Endothelial cell of umbilical vein (primary cell): Measurements from ENCODE around the gene OMA1. TPM values are rescaled to one million over a fixed set of nuclear protein-coding genes. Genes with fewer than 3 reads are reported as not detected.

ENCODE experiments used
- BruUV-seq: library from RNA; stranded (reverse); fragments of 400-500 nt; replicated peaks from 2 replicates; lab custom pipeline; 2021; lab: Mats Ljungman, UMichigan
- CTCF ChIA-PET: fragments of 300-600, 350-600 bp; sonication (Branson Sonifier 250); formaldehyde crosslinking; loops from one replicate; lab custom pipeline; 2021; ENCODE audit warnings: antibody characterized with exemption, inconsistent platforms; lab: Charles Lee
- POLR2A ChIA-PET: fragments of 300-600, 350-600 bp; sonication (Branson Sonifier 250); formaldehyde crosslinking; loops from one replicate; lab custom pipeline; 2021; ENCODE audit warnings: antibody characterized with exemption, inconsistent platforms; lab: Charles Lee
- DNase-seq: peaks from one replicate; pipeline ENCODE4 v3.0.0-alpha.2; 2011; ENCODE audit warnings: low read depth, low spot score
- FAIRE-seq: peaks from 2 replicates; lab custom pipeline; 2011; peaks lifted over from hg19 to GRCh38; lab: Jason Lieb, UNC
- H2AFZ ChIP-seq: 2 replicates; pipeline ENCODE4 v1.6.0; 2012; ENCODE audit warnings: low read depth, low read length, control low read depth, inconsistent platforms
- H3K27ac ChIP-seq: 2 replicates; pipeline ENCODE4 v1.5.1; 2011; ENCODE audit warnings: low read depth, mild to moderate bottlenecking, control low read depth, low read length, moderate library complexity; ENCODE audit not compliant: insufficient read depth
- H3K27me3 ChIP-seq, 2 experiments: 2 replicates each; pipeline versions ENCODE4 v1.6.0 to v1.6.1; 2011; ENCODE audit warnings: low read length in 2 of 2, mixed read lengths in 1 of 2; ENCODE audit not compliant: control insufficient read depth in 2 of 2, insufficient read depth in 2 of 2
- H3K36me3 ChIP-seq, 2 experiments: 2 replicates in 1 of 2; 3 replicates in 1 of 2; pipeline ENCODE4 v1.5.1; 2011; ENCODE audit warnings: low read length in 2 of 2, mild to moderate bottlenecking in 1 of 2, moderate library complexity in 1 of 2; ENCODE audit not compliant: control insufficient read depth in 2 of 2, insufficient read depth in 2 of 2; ENCODE audit errors: extremely low read depth in 1 of 2
- H3K4me1 ChIP-seq: 3 replicates; pipeline ENCODE4 v1.5.1; 2011; ENCODE audit warnings: mild to moderate bottlenecking, low read length; ENCODE audit not compliant: control insufficient read depth, insufficient read depth; ENCODE audit errors: extremely low read depth
- H3K4me2 ChIP-seq: 2 replicates; pipeline ENCODE4 v1.6.1; 2011; ENCODE audit warnings: low read length, control low read depth, mixed read lengths; ENCODE audit not compliant: insufficient read depth
- H3K4me3 ChIP-seq, 3 experiments: fragments of 200-600 bp in 1 of 3; sonication (generic), shearing (Covaris generic) in 1 of 3; replicated peaks in 1 of 3; 2 replicates each; pipeline ENCODE4 v1.5.1; 2011 to 2016; ENCODE audit warnings: control low read depth in 3 of 3, low read length in 3 of 3, mild to moderate bottlenecking in 2 of 3, inconsistent platforms in 1 of 3, low read depth in 1 of 3, moderate library complexity in 1 of 3; ENCODE audit not compliant: insufficient read depth in 1 of 3
- H3K79me2 ChIP-seq: 2 replicates; pipeline ENCODE4 v1.6.0; 2012; ENCODE audit warnings: low read length, inconsistent platforms; ENCODE audit not compliant: control insufficient read depth, insufficient read depth
- H3K9ac ChIP-seq: replicated peaks from 2 replicates; pipeline ENCODE3; 2011; ENCODE audit warnings: low read length, control low read depth; ENCODE audit not compliant: insufficient read depth; ENCODE audit errors: extremely low read depth
- H3K9me1 ChIP-seq: replicated peaks from 3 replicates; pipeline ENCODE4 v1.6.0; 2011; ENCODE audit warnings: mild to moderate bottlenecking, low read length; ENCODE audit not compliant: control insufficient read depth, insufficient read depth; ENCODE audit errors: extremely low read depth
- H3K9me3 ChIP-seq: replicated peaks from 2 replicates; pipeline ENCODE4 v1.5.1; 2012; ENCODE audit warnings: low read length, inconsistent platforms; ENCODE audit not compliant: control insufficient read depth, insufficient read depth
- H4K20me1 ChIP-seq: replicated peaks from 2 replicates; pipeline ENCODE3; 2011; ENCODE audit warnings: mild to moderate bottlenecking, low read length; ENCODE audit not compliant: control insufficient read depth, insufficient read depth; ENCODE audit errors: extremely low read depth
- CTCF ChIP-seq, 2 donors: IDR thresholded peaks; 1 replicate in 1 of 2; 2 replicates in 1 of 2; pipeline ENCODE4 v1.5.1; 2011; ENCODE audit warnings: low read length in 2 of 2, mild to moderate bottlenecking in 2 of 2, moderate library complexity in 2 of 2, control low read depth in 1 of 2, inconsistent platforms in 1 of 2, low read depth in 1 of 2; ENCODE audit not compliant: insufficient read depth in 1 of 2; ENCODE audit errors: extremely low read depth in 1 of 2
- EZH2 ChIP-seq: IDR thresholded peaks from 2 replicates; pipeline ENCODE4 v1.6.1; 2012; ENCODE audit warnings: borderline replicate concordance, low read depth, mild to moderate bottlenecking, moderate library complexity, low read length, inconsistent platforms; ENCODE audit not compliant: severe bottlenecking
- FOS ChIP-seq: IDR thresholded peaks from 2 replicates; pipeline ENCODE4 v1.6.1; 2011; ENCODE audit warnings: mild to moderate bottlenecking, low read length, moderate library complexity, borderline replicate concordance; ENCODE audit not compliant: insufficient read depth
- GATA2 ChIP-seq: IDR thresholded peaks from 2 replicates; pipeline ENCODE4 v1.7.0; 2011; ENCODE audit warnings: low read depth, mild to moderate bottlenecking, moderate library complexity, mixed read lengths, low read length; ENCODE audit not compliant: insufficient read length, insufficient read depth
- JUN ChIP-seq: IDR thresholded peaks from 2 replicates; pipeline ENCODE4 v1.6.1; 2011; ENCODE audit warnings: borderline replicate concordance, low read depth; ENCODE audit not compliant: insufficient read length, insufficient read depth
- MAX ChIP-seq: IDR thresholded peaks from 2 replicates; pipeline ENCODE4 v1.6.1; 2011; ENCODE audit not compliant: insufficient read depth, insufficient read length
- MYC ChIP-seq: IDR thresholded peaks from one replicate; pipeline ENCODE4 v1.6.1; 2011; ENCODE audit warnings: mild to moderate bottlenecking, low read depth, low read length
- POLR2A ChIP-seq: IDR thresholded peaks from 2 replicates; pipeline ENCODE4 v1.6.1; 2012; ENCODE audit warnings: low read depth, mild to moderate bottlenecking, control low read depth, low read length
- POLR2AphosphoS5 ChIP-seq: IDR thresholded peaks from 2 replicates; pipeline ENCODE4 v1.6.1; 2012; ENCODE audit warnings: low read depth, mild to moderate bottlenecking, control low read depth, low read length, moderate library complexity; ENCODE audit not compliant: insufficient read depth
- dilution Hi-C: fragments of 300-500 bp; cut with MboI; formaldehyde crosslinking; loops from one replicate; pipeline ENCODE4 v1.15.0; 2019; ENCODE audit warnings: low sequenced_read_pairs; ENCODE audit not compliant: extremely low pct_ligation_motif_present
- intact Hi-C: fragments of 100-400 bp; cut with micrococcal nuclease; formaldehyde crosslinking; loops from one replicate; pipeline ENCODE4 v1.10.0; 2022
- polyA plus RNA-seq, 4 experiments: library from polyadenylated mRNA; depleted of rRNA in 3 of 4; stranded (reverse) in 3 of 4; unstranded in 1 of 4; fragments of >200 nt; gene quantifications; 2 replicates each; pipeline versions ENCODE4 v1.2.1 to v1.2.3, GENCODE V29; 2011 to 2012; ENCODE audit warnings: missing spikeins in 1 of 4
- total RNA-seq: library from RNA; stranded (reverse); gene quantifications from 2 replicates; pipeline ENCODE4 v1.2.3, GENCODE V29; 2021

The OMA1 gene
- total and polyA plus RNA-seq, 2 donors (not counting 3 experiments of a cell fraction or from before 2014, with no cell fraction given): 4.0 to 4.6 TPM

- TF ChIP-seq FOS (no peak), CTCF (IDR thresholded peaks at IDR 0.05; ENCODE audit: extremely low read depth in 1 of 2, insufficient read depth in 1 of 2, low read depth in 1 of 2, low read length in 2 of 2) (no peak), POLR2AphosphoS5 (no peak), POLR2A (no peak), JUN (no peak), MAX (no peak), MYC (no peak), EZH2 (no peak), GATA2 (no peak)
- dilution Hi-C loops: no loop called here
- DNase-seq (no peak), FAIRE-seq (no peak)
- H3K4me1 ChIP-seq: no peaks in the 10 kb centered on the region
- H3K9me3 ChIP-seq: no peaks in the 10 kb centered on the region
- H3K79me2 ChIP-seq: no peaks in the 10 kb centered on the region
- H3K9me1 ChIP-seq: no peaks in the 10 kb centered on the region
- H3K9ac ChIP-seq: no peak overlapping the region
- POLR2A ChIA-PET: no interaction called here
- no peaks in the 10 kb centered on the region for H4K20me1 ChIP-seq
- H3K4me3 ChIP-seq: no peak overlapping the region
- H3K27ac ChIP-seq: no peak overlapping the region
- peaks cover 0 to 3% of the 10 kb centered on the region in 2 experiments for H3K27me3 ChIP-seq
- intact Hi-C loops: no loop called here
- BruUV-seq: no TSS peak
- H2AFZ ChIP-seq: no peak overlapping the region
- H3K36me3 ChIP-seq: no peaks in the 10 kb centered on the region
- CTCF ChIA-PET: no interaction called here
- H3K4me2 ChIP-seq: no peak overlapping the region
Observed at GRCh38 chr1:58447886-58448285, 98.6 kb downstream of the OMA1 start.
